ENCODE results near the gene TCEANC2. TPM values are rescaled to one million over a fixed set of nuclear protein-coding genes. Genes with fewer than 3 reads are reported as not detected.

The TCEANC2 gene
- polyA plus RNA-seq, 4 donors, result 1.3 to 5.1 (median 1.9) TPM

- DNase-seq (no peak), FAIRE-seq (no peak)
- WGBS, 3 donors, result 79 to 89% (median 88%) methylated on average over 10 to 11 of the region's 11 CpGs
Observed at GRCh38 chr1:54117815-54118563, 64.6 kb downstream of the TCEANC2 start.

GRCh38 chr1:54118704-54119103 lies 65.3 kb downstream of the TCEANC2 start:
- 81 to 85% (median 83%) methylated on average over 8 of the region's 8 CpGs for WGBS, 3 donors
- DNase-seq, result no peak
- Histone ChIP-seq H3K4me1 (ENCODE audit: control insufficient read depth in 3 of 3, insufficient read depth in 2 of 3, low read depth in 1 of 3, low read length in 2 of 3) (peaks cover 0 to 17% (median 0%) of the 10 kb centered on the region in 3 donors), H3K36me3 (ENCODE audit: control insufficient read depth in 3 of 3, insufficient read depth in 2 of 3, low read depth in 1 of 3, low read length in 3 of 3) (no peaks in the 10 kb centered on the region), H3K9me3 (ENCODE audit: control insufficient read depth in 2 of 2, insufficient read depth in 1 of 2, low read depth in 1 of 2, low read length in 1 of 2) (no peaks in the 10 kb centered on the region), H3K27me3 (ENCODE audit: control insufficient read depth in 3 of 3, insufficient read depth in 3 of 3, low read length in 3 of 3) (peaks cover 0 to 3% (median 0%) of the 10 kb centered on the region in 3 donors), H3K4me3 (ENCODE audit: low read depth in 1 of 3, low read length in 3 of 3) (no peak overlapping the region), H3K27ac (ENCODE audit: low read depth in 1 of 3, low read length in 2 of 3) (no peak overlapping the region)
- no peak for FAIRE-seq

More at GRCh38 chr1:54117815-54118563, 64.6 kb downstream of the TCEANC2 start:
- Histone ChIP-seq H3K4me3 (ENCODE audit: low read depth in 1 of 3, low read length in 3 of 3) (no peak overlapping the region), H3K36me3 (ENCODE audit: control insufficient read depth in 3 of 3, insufficient read depth in 2 of 3, low read depth in 1 of 3, low read length in 3 of 3) (no peaks in the 10 kb centered on the region), H3K27ac (ENCODE audit: low read depth in 1 of 3, low read length in 2 of 3) (no peak overlapping the region), H3K9me3 (ENCODE audit: control insufficient read depth in 2 of 2, insufficient read depth in 1 of 2, low read depth in 1 of 2, low read length in 1 of 2) (no peaks in the 10 kb centered on the region), H3K4me1 (ENCODE audit: control insufficient read depth in 3 of 3, insufficient read depth in 2 of 3, low read depth in 1 of 3, low read length in 2 of 3) (peaks cover 0 to 16% (median 0%) of the 10 kb centered on the region in 3 donors), H3K27me3 (ENCODE audit: control insufficient read depth in 3 of 3, insufficient read depth in 3 of 3, low read length in 3 of 3) (peaks cover 0 to 3% (median 0%) of the 10 kb centered on the region in 3 donors)

GRCh38 chr1:54120018-54120697 lies 66.8 kb downstream of the TCEANC2 start:
- H3K4me1 ChIP-seq (ENCODE audit: control insufficient read depth in 3 of 3, insufficient read depth in 2 of 3, low read depth in 1 of 3, low read length in 2 of 3), result peaks cover 0 to 24% (median 0%) of the 10 kb centered on the region in 3 donors
- peaks cover 0 to 3% (median 0%) of the 10 kb centered on the region in 3 donors for H3K27me3 ChIP-seq (ENCODE audit: control insufficient read depth in 3 of 3, insufficient read depth in 3 of 3, low read length in 3 of 3)
- 89 to 96% (median 95%) methylated on average over 13 of the region's 13 CpGs for WGBS, 3 donors
- H3K4me3 ChIP-seq (ENCODE audit: low read depth in 1 of 3, low read length in 3 of 3), result no peak overlapping the region
- H3K27ac ChIP-seq (ENCODE audit: low read depth in 1 of 3, low read length in 2 of 3), result no peak overlapping the region
- no peaks in the 10 kb centered on the region for H3K9me3 ChIP-seq (ENCODE audit: control insufficient read depth in 2 of 2, insufficient read depth in 1 of 2, low read depth in 1 of 2, low read length in 1 of 2)
- FAIRE-seq (no peak), DNase-seq (no peak)
- H3K36me3 ChIP-seq (ENCODE audit: control insufficient read depth in 3 of 3, insufficient read depth in 2 of 3, low read depth in 1 of 3, low read length in 3 of 3), result no peaks in the 10 kb centered on the region

- Histone ChIP-seq H3K4me3 (ENCODE audit: low read depth in 1 of 3, low read length in 3 of 3) (peak overlapping the region in 1 of 3 donors; percentile 13), H3K27me3 (ENCODE audit: control insufficient read depth in 3 of 3, insufficient read depth in 3 of 3, low read length in 3 of 3) (peaks cover 0 to 3% (median 0%) of the 10 kb centered on the region in 3 donors), H3K27ac (ENCODE audit: low read depth in 1 of 3, low read length in 2 of 3) (no peak overlapping the region), H3K36me3 (ENCODE audit: control insufficient read depth in 3 of 3, insufficient read depth in 2 of 3, low read depth in 1 of 3, low read length in 3 of 3) (no peaks in the 10 kb centered on the region), H3K9me3 (ENCODE audit: control insufficient read depth in 2 of 2, insufficient read depth in 1 of 2, low read depth in 1 of 2, low read length in 1 of 2) (no peaks in the 10 kb centered on the region), H3K4me1 (ENCODE audit: control insufficient read depth in 3 of 3, insufficient read depth in 2 of 3, low read depth in 1 of 3, low read length in 2 of 3) (peaks cover 0 to 24% (median 0%) of the 10 kb centered on the region in 3 donors)
- 40 to 67% (median 60%) methylated on average over 33 of the region's 33 CpGs for WGBS, 3 donors
- no peak for DNase-seq
- no peak for FAIRE-seq
Observed at GRCh38 chr1:54120698-54121481, 67.5 kb downstream of the TCEANC2 start.

- FAIRE-seq (no peak), DNase-seq (peak; percentile 70 to 91)
- H3K4me3 ChIP-seq (ENCODE audit: low read depth in 1 of 3, low read length in 3 of 3), result peak overlapping the region in 1 of 3 donors; percentile 13
- no peaks in the 10 kb centered on the region for H3K9me3 ChIP-seq (ENCODE audit: control insufficient read depth in 2 of 2, insufficient read depth in 1 of 2, low read depth in 1 of 2, low read length in 1 of 2)
- no peaks in the 10 kb centered on the region for H3K36me3 ChIP-seq (ENCODE audit: control insufficient read depth in 3 of 3, insufficient read depth in 2 of 3, low read depth in 1 of 3, low read length in 3 of 3)
- no peak overlapping the region for H3K27ac ChIP-seq (ENCODE audit: low read depth in 1 of 3, low read length in 2 of 3)
- H3K27me3 ChIP-seq (ENCODE audit: control insufficient read depth in 3 of 3, insufficient read depth in 3 of 3, low read length in 3 of 3), result peaks cover 0 to 3% (median 0%) of the 10 kb centered on the region in 3 donors
- peaks cover 0 to 24% (median 0%) of the 10 kb centered on the region in 3 donors for H3K4me1 ChIP-seq (ENCODE audit: control insufficient read depth in 3 of 3, insufficient read depth in 2 of 3, low read depth in 1 of 3, low read length in 2 of 3)
- 1 to 5% (median 4%) methylated on average over 33 to 36 of the region's 36 CpGs for WGBS, 3 donors
Observed at GRCh38 chr1:54121482-54122134, 68.2 kb downstream of the TCEANC2 start.

GRCh38 chr1:54122135-54122751 lies 68.8 kb downstream of the TCEANC2 start:
- H3K36me3 ChIP-seq (ENCODE audit: control insufficient read depth in 3 of 3, insufficient read depth in 2 of 3, low read depth in 1 of 3, low read length in 3 of 3), result no peaks in the 10 kb centered on the region
- peaks cover 0 to 3% (median 0%) of the 10 kb centered on the region in 3 donors for H3K27me3 ChIP-seq (ENCODE audit: control insufficient read depth in 3 of 3, insufficient read depth in 3 of 3, low read length in 3 of 3)
- H3K4me1 ChIP-seq (ENCODE audit: control insufficient read depth in 3 of 3, insufficient read depth in 2 of 3, low read depth in 1 of 3, low read length in 2 of 3), result peaks cover 0 to 24% (median 0%) of the 10 kb centered on the region in 3 donors
- DNase-seq (peak in 1 of 2 donors; percentile 18), FAIRE-seq (no peak)
- WGBS, 3 donors, result 15 to 52% (median 26%) methylated on average over 13 to 14 of the region's 14 CpGs
- H3K27ac ChIP-seq (ENCODE audit: low read depth in 1 of 3, low read length in 2 of 3), result no peak overlapping the region
- peaks cover 0 to 3% of the 10 kb centered on the region in 2 donors for H3K9me3 ChIP-seq (ENCODE audit: control insufficient read depth in 2 of 2, insufficient read depth in 1 of 2, low read depth in 1 of 2, low read length in 1 of 2)
- peak overlapping the region in 1 of 3 donors; percentile 13 for H3K4me3 ChIP-seq (ENCODE audit: low read depth in 1 of 3, low read length in 3 of 3)

- H3K27ac ChIP-seq (ENCODE audit: low read depth in 1 of 3, low read length in 2 of 3), result no peak overlapping the region
- H3K9me3 ChIP-seq (ENCODE audit: control insufficient read depth in 2 of 2, insufficient read depth in 1 of 2, low read depth in 1 of 2, low read length in 1 of 2), result peaks cover 0 to 7% of the 10 kb centered on the region in 2 donors
- WGBS, 3 donors, result 83 to 93% (median 89%) methylated on average over 8 of the region's 8 CpGs
- peaks cover 0 to 3% (median 0%) of the 10 kb centered on the region in 3 donors for H3K27me3 ChIP-seq (ENCODE audit: control insufficient read depth in 3 of 3, insufficient read depth in 3 of 3, low read length in 3 of 3)
- H3K4me1 ChIP-seq (ENCODE audit: control insufficient read depth in 3 of 3, insufficient read depth in 2 of 3, low read depth in 1 of 3, low read length in 2 of 3), result peaks cover 0 to 24% (median 0%) of the 10 kb centered on the region in 3 donors
- no peak overlapping the region for H3K4me3 ChIP-seq (ENCODE audit: low read depth in 1 of 3, low read length in 3 of 3)
- DNase-seq (no peak), FAIRE-seq (no peak)
- H3K36me3 ChIP-seq (ENCODE audit: control insufficient read depth in 3 of 3, insufficient read depth in 2 of 3, low read depth in 1 of 3, low read length in 3 of 3), result no peaks in the 10 kb centered on the region
Observed at GRCh38 chr1:54122992-54123391, 69.6 kb downstream of the TCEANC2 start.

All from small intestine (tissue), 7 donors.